ENCODE results near the gene PFDN1. TPM values are rescaled to one million over a fixed set of nuclear protein-coding genes. Genes with fewer than 3 reads are reported as not detected.

PFDN1 gene
- total and polyA plus RNA-seq, 10 of the 15 experiments (the other 5 are each of a cell fraction or from before 2014, with no cell fraction given), result 62.9 to 193 (median 102) TPM

DNA sequence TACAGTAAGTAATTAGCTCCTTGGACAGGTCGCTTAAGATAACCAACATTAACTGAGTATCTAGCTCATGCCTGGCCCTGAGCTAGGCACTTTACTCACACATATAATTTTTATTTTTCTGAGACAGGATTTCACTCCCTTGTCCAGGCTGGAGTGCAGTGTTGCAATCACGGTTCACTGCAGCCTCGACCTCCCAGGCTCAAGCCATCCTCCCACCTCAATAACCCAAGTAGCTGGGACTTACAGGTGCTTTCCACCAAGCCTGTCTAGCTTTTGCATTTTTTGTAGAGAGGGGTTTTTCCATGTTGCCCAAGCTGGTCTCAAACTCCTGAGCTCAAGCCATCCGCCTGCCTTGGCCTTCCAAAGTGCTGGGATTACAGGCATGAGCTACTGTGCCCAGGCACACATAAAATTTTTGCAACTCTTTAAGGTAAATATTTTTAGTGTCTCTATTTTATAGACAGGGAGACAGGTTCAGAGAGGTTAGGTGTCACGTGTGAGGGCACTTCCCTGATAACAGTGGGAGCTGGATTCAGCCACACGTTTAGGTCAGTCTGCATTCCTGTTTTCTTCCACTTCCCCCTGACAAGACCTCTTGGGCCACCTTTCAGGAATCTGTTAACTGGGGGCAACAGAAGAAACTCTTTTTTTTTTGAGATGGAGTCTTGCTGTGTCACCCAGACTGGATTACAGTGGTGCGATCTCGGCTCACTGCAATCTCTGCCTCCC, 25.3 kb upstream of the PFDN1 start:
- Histone ChIP-seq H3K36me3 (ENCODE audit: control insufficient read depth in 2 of 2, insufficient read depth in 2 of 2, low read length in 1 of 2) (no peaks in the 10 kb centered on the region), H3K4me1 (ENCODE audit: control insufficient read depth, insufficient read depth, low read length) (no peaks in the 10 kb centered on the region), H3K79me2 (ENCODE audit: control insufficient read depth, insufficient read depth, low read length) (no peaks in the 10 kb centered on the region), H3K27me3 (replicated peaks in 1 of 2; ENCODE audit: control insufficient read depth in 2 of 2, insufficient read depth in 2 of 2, low read length in 1 of 2) (no peaks in the 10 kb centered on the region), H4K20me1 (ENCODE audit: control insufficient read depth, insufficient read depth) (no peaks in the 10 kb centered on the region), H3K9me3 (replicated peaks; ENCODE audit: control insufficient read depth, insufficient read depth, low read length) (no peaks in the 10 kb centered on the region), H3K4me2 (ENCODE audit: control insufficient read depth, insufficient read depth) (peak overlapping the region; percentile 5), H2AFZ (ENCODE audit: control insufficient read depth, low read depth, low read length) (no peak overlapping the region), H3K4me3 (no peak overlapping the region), H3K27ac (ENCODE audit: control insufficient read depth, insufficient read depth) (no peak overlapping the region), H3K9ac (ENCODE audit: control insufficient read depth, insufficient read depth, low read length) (no peak overlapping the region)
- TF ChIP-seq CEBPB (IDR thresholded peaks at IDR 0.05; ENCODE audit: borderline replicate concordance in 1 of 2, low read depth in 2 of 2, low read length in 2 of 2) (0 out of 4 replicates have a peak, but pooled peaks of 1 of the 2 experiments have one; percentile 7), RAD21 (IDR thresholded peaks at IDR 0.05; ENCODE audit: insufficient read depth, low read depth, low read length) (no peak), STAT3 (IDR thresholded peaks at IDR 0.05; ENCODE audit: low read depth, low read length) (no peak), MEF2B (IDR thresholded peaks at IDR 0.05; ENCODE audit: partially characterized antibody, poor library complexity, severe bottlenecking) (no peak), ZNF384 (IDR thresholded peaks at IDR 0.05; ENCODE audit: borderline replicate concordance, low read depth, low read length) (no peak), IKZF1 (conservative IDR thresholded peaks at IDR 0.05) (peak; percentile 41), CTCF (IDR thresholded peaks at IDR 0.05 in 2 of 3, conservative IDR thresholded peaks at IDR 0.05 in 1 of 3; ENCODE audit: control insufficient read depth in 2 of 3, extremely low read depth in 1 of 3, insufficient read depth in 1 of 3, low read depth in 3 of 3, low read length in 3 of 3) (no peak), NR2F1 (conservative IDR thresholded peaks at IDR 0.05) (peak; percentile 69), KAT2A (conservative IDR thresholded peaks at IDR 0.05; ENCODE audit: control insufficient read depth, low read depth, low read length) (no peak), TCF7 (IDR thresholded peaks at IDR 0.05; ENCODE audit: borderline replicate concordance) (no peak), RB1 (IDR thresholded peaks at IDR 0.05; ENCODE audit: borderline replicate concordance) (no peak), RELB (IDR thresholded peaks at IDR 0.05; ENCODE audit: low read depth) (peak; percentile 83; the same call in 1 of the 2 replicates)
- ChIA-PET RAD21 (ENCODE audit: unreplicated experiment) (interaction anchor here (0.9 to 2.2 kb wide), 7 partner anchors 13 to 87 kb away, joined by 3 to 12 read pairs (median 3); partner anchors contain the start of gene PFDN1), POLR2A (interaction anchor here (0.6 to 1.4 kb wide), 5 partner anchors 14 to 46 kb away, joined by 3 to 5 read pairs (median 3); no protein-coding TSS in a partner anchor), CTCF (interaction anchor here (0.6 to 2.3 kb wide), 10 partner anchors 9 to 255 kb away, joined by 3 to 11 read pairs (median 4); no protein-coding TSS in a partner anchor), SMC1A (ENCODE audit: uncharacterized antibody, unreplicated experiment) (interaction anchor here (0.6 to 4.1 kb wide), 11 partner anchors 9 to 1193 kb away, joined by 3 to 22 read pairs (median 8); partner anchors contain the start of genes HBEGF and PFDN1)
- no TSS peak for BruUV-seq (replicated peaks)
- no peak for DNase-seq (ENCODE audit: low read depth, low spot score)
- intact Hi-C loops (cut with micrococcal nuclease; ENCODE audit: unreplicated experiment) (no loop called here), in situ Hi-C loops (cut with MboI) (no loop called here)
- 44% methylated on average over 8 of the region's 8 CpGs for WGBS (ENCODE audit: insufficient coverage, insufficient replicate concordance, low lambda C conversion rate, missing lambda C conversion rate)
- ATAC-seq, result peak; percentile 72
- no peak for FAIRE-seq
